Thymus (tissue), 11 donors: Measurements from ENCODE around the gene STAMBP. TPM values are rescaled to one million over a fixed set of nuclear protein-coding genes. Genes with fewer than 3 reads are reported as not detected.

Source experiments
- DNase-seq, 9 donors: peaks; one replicate each; pipeline ENCODE4 v3.0.0-alpha.2; 2013; ENCODE audit warnings: low spot score in 9 of 9, low read depth in 6 of 9, missing footprints in 1 of 9
- H3K27ac ChIP-seq, 2 donors: one replicate each; pipeline ENCODE4 v1.5.1; 2013; ENCODE audit warnings: control low read depth in 1 of 2, low read depth in 1 of 2, low read length in 1 of 2, mild to moderate bottlenecking in 1 of 2, moderate library complexity in 1 of 2
- H3K27me3 ChIP-seq, 2 donors: one replicate each; pipeline ENCODE4 v1.5.1; 2013; ENCODE audit warnings: low read length in 1 of 2; ENCODE audit not compliant: control insufficient read depth in 2 of 2, insufficient read depth in 1 of 2
- H3K36me3 ChIP-seq, 2 donors: one replicate each; pipeline ENCODE4 v1.5.1; 2013; ENCODE audit warnings: low read length in 1 of 2, mild to moderate bottlenecking in 1 of 2, moderate library complexity in 1 of 2; ENCODE audit not compliant: control insufficient read depth in 2 of 2, insufficient read depth in 2 of 2
- H3K4me1 ChIP-seq, 2 donors: one replicate each; pipeline ENCODE4 v1.5.1; 2013; ENCODE audit warnings: low read length in 2 of 2; ENCODE audit not compliant: control insufficient read depth in 2 of 2, insufficient read depth in 2 of 2
- H3K4me3 ChIP-seq, 2 donors: one replicate each; pipeline ENCODE4 v1.5.1; 2013; ENCODE audit warnings: low read length in 2 of 2, control low read depth in 1 of 2, mild to moderate bottlenecking in 1 of 2
- H3K9me3 ChIP-seq, 2 donors: one replicate each; pipeline ENCODE4 v1.5.1; 2013; ENCODE audit warnings: low read length in 1 of 2, mild to moderate bottlenecking in 1 of 2; ENCODE audit not compliant: control insufficient read depth in 2 of 2, insufficient read depth in 1 of 2
- WGBS: extraction: QIAGEN DNeasy Blood & Tissue Kit; methylation state at CpG from one replicate; pipeline ENCODE4 v1.1.7; 2013; 5-methylcytosine and 5-hydroxymethylcytosine counted together
- polyA plus RNA-seq: library from polyadenylated mRNA; stranded (reverse); fragments of 200-250 nt; gene quantifications from one replicate; pipeline ENCODE4 v1.2.3, GENCODE V29; 2013
- total RNA-seq: library from RNA; stranded (reverse); fragments of 120-200 nt; gene quantifications from one replicate; pipeline ENCODE4 v1.2.4, GENCODE V29; 2013
- donor health status: healthy.

The STAMBP gene
- total and polyA plus RNA-seq, 2 donors, result 46.3 to 48.8 TPM

DNA sequence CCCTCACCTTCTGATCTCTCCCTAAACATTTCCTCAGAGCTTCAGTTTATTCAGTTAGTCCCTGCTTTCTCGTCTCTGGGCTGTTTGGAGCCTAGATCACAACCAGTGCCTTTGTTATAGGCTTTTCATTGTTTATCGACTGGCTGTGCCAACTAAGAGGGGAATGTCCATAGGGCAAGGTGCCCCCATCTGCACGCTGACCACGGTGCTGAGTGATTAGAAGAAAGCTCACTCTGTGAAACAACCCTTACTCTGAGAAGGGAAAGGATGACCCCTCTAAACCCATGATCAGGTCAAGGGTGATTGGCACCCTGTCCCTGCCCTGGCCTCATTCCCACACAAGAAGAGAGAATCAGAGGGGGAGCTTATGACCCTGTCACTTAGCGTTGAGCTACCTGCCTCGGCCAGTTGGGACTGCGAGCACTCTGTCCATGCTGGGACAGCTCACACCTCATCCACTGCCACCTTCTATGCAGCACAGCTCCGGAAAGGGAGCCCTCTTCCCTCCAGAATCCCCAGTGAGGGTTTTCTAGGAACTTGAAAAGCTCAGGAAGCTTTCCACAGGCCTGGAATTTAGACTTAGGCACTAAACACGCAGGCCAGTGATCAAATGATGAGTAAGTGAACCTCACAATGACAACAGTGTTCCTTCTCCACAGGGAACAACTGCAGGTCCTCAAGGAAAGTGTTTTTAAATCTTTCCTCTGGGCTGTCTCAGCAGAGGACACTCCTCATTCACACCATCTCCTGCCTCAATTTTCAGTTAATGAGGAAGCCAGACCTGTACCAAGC, 61.7 kb downstream of the STAMBP start:
- H3K36me3 ChIP-seq, result no peaks in the 10 kb centered on the region
- H3K27me3 ChIP-seq, result no peaks in the 10 kb centered on the region
- no peak for DNase-seq
- H3K9me3 ChIP-seq, result no peaks in the 10 kb centered on the region
- H3K4me1 ChIP-seq, result no peaks in the 10 kb centered on the region
- H3K4me3 ChIP-seq, result no peak overlapping the region
- H3K27ac ChIP-seq, result no peak overlapping the region
- WGBS, result 95% methylated on average over 9 of the region's 9 CpGs

DNA sequence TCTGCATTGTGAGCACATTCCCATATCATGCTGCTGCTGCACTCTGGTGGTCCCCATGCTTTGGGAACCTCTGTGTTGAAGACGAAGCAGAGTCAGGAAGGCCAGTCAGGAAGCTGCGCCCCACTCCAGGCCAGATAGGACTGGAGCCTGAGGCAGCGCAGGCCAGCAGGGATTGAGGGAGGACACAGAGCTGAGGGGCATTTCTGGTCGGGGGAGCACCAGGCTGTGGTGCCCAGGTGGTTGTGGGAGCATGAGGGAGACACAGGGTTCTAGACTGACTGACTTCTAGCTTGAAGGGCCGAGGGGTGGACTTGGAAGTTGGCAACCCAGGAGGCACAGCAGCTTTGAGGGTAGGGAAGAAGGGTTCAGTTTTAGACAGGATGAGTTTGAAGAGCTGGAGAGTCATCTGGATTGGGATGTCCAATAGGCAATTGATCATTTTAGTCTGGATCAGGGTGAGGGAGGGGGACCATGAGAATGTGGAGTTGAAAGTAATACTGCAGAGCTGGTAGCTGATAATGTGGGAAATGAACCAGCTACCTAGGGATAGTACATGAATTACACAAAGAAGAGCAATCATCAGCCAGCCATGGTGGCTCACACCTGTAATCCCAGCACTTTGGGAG, 62.6 kb downstream of the STAMBP start:
- Histone ChIP-seq H3K27me3 (no peaks in the 10 kb centered on the region), H3K4me1 (peaks cover 1 to 6% of the 10 kb centered on the region in 2 donors), H3K9me3 (no peaks in the 10 kb centered on the region), H3K27ac (no peak overlapping the region), H3K4me3 (no peak overlapping the region), H3K36me3 (no peaks in the 10 kb centered on the region)
- no peak for DNase-seq
- 79% methylated on average over 5 of the region's 5 CpGs for WGBS

GRCh38 chr2:73892631-73893329, 64.0 kb downstream of the STAMBP start, which contains the start of gene ACTG2:
TSS of gene ACTG2 (plus strand) at chr2:73893008. CDS start at chr2:73901312, 8,304 bp downstream.
- Histone ChIP-seq H3K27ac (no peak within 1 kb of the TSS), H3K9me3 (no peaks in the 10 kb centered on the region), H3K36me3 (no peaks in the 10 kb centered on the region), H3K27me3 (no peaks in the 10 kb centered on the region), H3K4me1 (peaks cover 8 to 19% of the 10 kb centered on the region in 2 donors), H3K4me3 (no peak within 1 kb of the TSS)
- 93% methylated on average over 15 of the region's 15 CpGs for WGBS
- no peak for DNase-seq

DNA sequence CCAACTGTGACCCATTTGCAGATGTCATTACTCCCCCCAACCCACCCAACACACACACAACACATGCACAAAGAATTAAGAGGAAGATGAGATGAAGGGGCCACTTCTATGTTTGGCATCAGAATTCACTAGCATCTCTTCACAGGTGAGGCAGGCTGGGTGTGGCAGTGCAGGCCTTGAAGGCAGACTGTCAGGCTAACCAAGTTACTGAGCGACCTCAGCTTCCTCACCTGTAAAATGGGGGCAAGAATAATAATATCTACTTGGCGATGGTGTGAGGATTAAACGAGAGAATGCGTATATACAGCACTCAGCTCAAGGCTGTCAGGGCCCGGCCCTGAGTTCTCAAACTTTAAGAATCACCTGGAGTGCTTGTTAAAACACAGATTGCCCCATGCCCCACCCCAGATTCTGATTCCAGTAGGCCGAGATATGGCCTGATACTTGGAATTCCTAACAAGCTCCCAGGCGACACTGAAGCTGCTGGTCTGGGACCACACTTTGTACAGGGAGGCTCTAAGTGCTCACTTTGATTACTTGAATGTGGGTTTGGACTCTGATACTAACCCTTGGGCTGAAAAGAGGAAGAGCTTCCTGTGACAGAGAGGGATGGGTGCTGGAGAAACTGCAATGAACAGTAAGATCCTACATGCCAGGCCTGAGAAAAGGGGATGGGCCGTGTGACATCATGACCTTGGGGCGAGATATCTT, 65.2 kb downstream of the STAMBP start:
- H3K4me3 ChIP-seq, result no peak overlapping the region

GRCh38 chr2:73894475-73894850, 65.7 kb downstream of the STAMBP start:
- H3K27me3 ChIP-seq, result no peaks in the 10 kb centered on the region
- H3K9me3 ChIP-seq, result no peaks in the 10 kb centered on the region
- DNase-seq, result no peak
- H3K4me1 ChIP-seq, result peaks cover 8 to 19% of the 10 kb centered on the region in 2 donors
- 98% methylated on average over 2 of the region's 2 CpGs for WGBS
- H3K4me3 ChIP-seq, result no peak overlapping the region
- no peaks in the 10 kb centered on the region for H3K36me3 ChIP-seq
- no peak overlapping the region for H3K27ac ChIP-seq

More for the DNA sequence above, 65.2 kb downstream of the STAMBP start:
- no peak overlapping the region for H3K27ac ChIP-seq
- DNase-seq, result no peak
- H3K27me3 ChIP-seq, result no peaks in the 10 kb centered on the region
- peaks cover 8 to 19% of the 10 kb centered on the region in 2 donors for H3K4me1 ChIP-seq
- no peaks in the 10 kb centered on the region for H3K36me3 ChIP-seq
- H3K9me3 ChIP-seq, result no peaks in the 10 kb centered on the region
- WGBS, result 97% methylated on average over 9 of the region's 9 CpGs

GRCh38 chr2:73894877-73895276, 66.1 kb downstream of the STAMBP start:
- 81% methylated on average over 6 of the region's 6 CpGs for WGBS
- Histone ChIP-seq H3K4me1 (peaks cover 8 to 19% of the 10 kb centered on the region in 2 donors), H3K27ac (peak overlapping the region in 1 of 2 donors; percentile 21), H3K27me3 (no peaks in the 10 kb centered on the region), H3K9me3 (no peaks in the 10 kb centered on the region), H3K36me3 (no peaks in the 10 kb centered on the region), H3K4me3 (no peak overlapping the region)
- no peak for DNase-seq

- Histone ChIP-seq H3K9me3 (no peaks in the 10 kb centered on the region), H3K27me3 (no peaks in the 10 kb centered on the region), H3K4me1 (peaks cover 8 to 19% of the 10 kb centered on the region in 2 donors), H3K36me3 (no peaks in the 10 kb centered on the region), H3K4me3 (no peak overlapping the region), H3K27ac (no peak overlapping the region)
- 92% methylated on average over 9 of the region's 9 CpGs for WGBS
- no peak for DNase-seq
These were observed 66.7 kb downstream of the STAMBP start for GRCh38 chr2:73895473-73895872.

GRCh38 chr2:73896362-73897239, 67.8 kb downstream of the STAMBP start:
- no peaks in the 10 kb centered on the region for H3K9me3 ChIP-seq
- H3K36me3 ChIP-seq, result no peaks in the 10 kb centered on the region
- peaks cover 11 to 27% of the 10 kb centered on the region in 2 donors for H3K4me1 ChIP-seq
- H3K27me3 ChIP-seq, result no peaks in the 10 kb centered on the region
- peak in 6 of 9 donors; percentile 37 to 75 (median 50) for DNase-seq
- H3K27ac ChIP-seq, result peak overlapping the region; percentile 25 to 54
- 24% methylated on average over 15 of the region's 15 CpGs for WGBS
- no peak overlapping the region for H3K4me3 ChIP-seq
